HCT116 (cell line): ENCODE measurements around the gene CTDNEP1. TPM values are rescaled to one million over a fixed set of nuclear protein-coding genes. Genes with fewer than 3 reads are reported as not detected.

ENCODE experiments used
- ATAC-seq: fragments of 200-7000 bp; cut with Tn5 transposase; 2 replicates; pipeline ENCODE4 v1.9.1; 2020; ENCODE audit warnings: mild to moderate bottlenecking, moderate library complexity
- BruUV-seq: library from RNA; stranded (reverse); fragments of 400-500 nt; replicated peaks from 2 replicates; lab custom pipeline; 2021; lab: Mats Ljungman, UMichigan
- CTCF ChIA-PET: fragments of 300-600 bp; sonication (Branson Sonifier 250); formaldehyde crosslinking; loops from one replicate; lab custom pipeline; 2021; ENCODE audit warnings: antibody characterized with exemption; lab: Charles Lee
- POLR2A ChIA-PET: fragments of 300-600, 350-600 bp; sonication (Branson Sonifier 250); formaldehyde crosslinking; loops from one replicate; lab custom pipeline; 2021; ENCODE audit warnings: antibody characterized with exemption; lab: Charles Lee
- RAD21 ChIA-PET, 2 experiments: fragments of 300-600 bp; sonication (Branson Sonifier 250); formaldehyde crosslinking; loops; one replicate each; lab custom pipeline; 2023; ENCODE audit warnings: low total read pairs in 2 of 2; ENCODE audit not compliant: uncharacterized antibody in 2 of 2, unreplicated experiment in 2 of 2, low non-redundant PET in 1 of 2; lab: Charles Lee
- DNase-seq: peaks from one replicate; pipeline ENCODE4 v3.0.0-alpha.2; 2010; ENCODE audit warnings: low read depth, low spot score
- H2AFZ ChIP-seq: fragments of 200-600 bp; shearing (Covaris generic), sonication (generic); 2 replicates; pipeline ENCODE4 v1.6.1; 2017; ENCODE audit warnings: low read depth, mixed run types, mixed read lengths, antibody characterized with exemption, low read length; ENCODE audit not compliant: poor library complexity, severe bottlenecking
- H3K27ac ChIP-seq: 2 replicates; pipeline ENCODE4 v1.5.1; 2012; ENCODE audit warnings: low read depth, low read length
- H3K27me3 ChIP-seq: fragments of 200-600 bp; sonication (generic); 2 replicates; pipeline ENCODE4 v1.6.1; 2016; ENCODE audit warnings: mixed run types, low read length, mixed read lengths; ENCODE audit not compliant: insufficient read depth
- H3K36me3 ChIP-seq, 2 experiments: fragments of 200-500 bp in 1 of 2; fragments of 200-600 bp in 1 of 2; sonication (Bioruptor generic) in 1 of 2; sonication (generic) in 1 of 2; 2 replicates each; pipeline versions ENCODE4 v1.5.1 to v1.6.1; 2014 to 2016; ENCODE audit warnings: low read length in 2 of 2, inconsistent platforms in 1 of 2, mixed read lengths in 1 of 2, mixed run types in 1 of 2; ENCODE audit not compliant: insufficient read depth in 2 of 2, control insufficient read depth in 1 of 2
- H3K4me1 ChIP-seq, 2 experiments: fragments of 200-600 bp in 1 of 2; sonication (generic) in 1 of 2; 2 replicates each; pipeline versions ENCODE4 v1.5.1 to v1.6.1; 2012 to 2017; ENCODE audit warnings: low read length in 2 of 2, inconsistent platforms in 1 of 2, mild to moderate bottlenecking in 1 of 2, mixed read lengths in 1 of 2, mixed run types in 1 of 2, moderate library complexity in 1 of 2; ENCODE audit not compliant: insufficient read depth in 2 of 2, control insufficient read depth in 1 of 2
- H3K4me2 ChIP-seq: fragments of 200-600 bp; sonication (generic); 2 replicates; pipeline ENCODE4 v1.6.1; 2017; ENCODE audit warnings: mixed run types, low read length, mixed read lengths
- H3K4me3 ChIP-seq, 2 experiments: fragments of 200-600 bp in 1 of 2; sonication (generic) in 1 of 2; replicated peaks in 1 of 2; 2 replicates each; pipeline ENCODE4 v1.5.1; 2011 to 2016; ENCODE audit warnings: low read length in 2 of 2, control low read depth in 1 of 2, low read depth in 1 of 2, mild to moderate bottlenecking in 1 of 2, mixed read lengths in 1 of 2, mixed run types in 1 of 2
- H3K79me2 ChIP-seq: fragments of 200-600 bp; sonication (generic); 2 replicates; pipeline ENCODE4 v1.6.1; 2017; ENCODE audit warnings: mild to moderate bottlenecking, mixed run types, low read length, moderate library complexity, mixed read lengths; ENCODE audit not compliant: insufficient read depth
- H3K9ac ChIP-seq: fragments of 200-600 bp; sonication (generic); 2 replicates; pipeline ENCODE4 v1.6.1; 2016; ENCODE audit warnings: low read length, mixed read lengths
- H3K9me2 ChIP-seq: fragments of 200-600 bp; sonication (generic), shearing (Covaris generic); 2 replicates; pipeline ENCODE4 v1.6.1; 2017; ENCODE audit warnings: mixed run types, mild to moderate bottlenecking, moderate library complexity; ENCODE audit not compliant: insufficient read depth
- H3K9me3 ChIP-seq, 2 experiments: fragments of 200-500 bp in 1 of 2; fragments of 200-600 bp in 1 of 2; sonication (Bioruptor generic) in 1 of 2; sonication (generic) in 1 of 2; 2 replicates each; pipeline ENCODE4 v1.6.1; 2014 to 2017; ENCODE audit warnings: low read length in 2 of 2, mixed read lengths in 2 of 2, inconsistent platforms in 1 of 2, low read depth in 1 of 2, mild to moderate bottlenecking in 1 of 2, mixed run types in 1 of 2, moderate library complexity in 1 of 2; ENCODE audit not compliant: control insufficient read depth in 1 of 2, insufficient read depth in 1 of 2
- H4K20me1 ChIP-seq: fragments of 200-600 bp; sonication (generic), shearing (Covaris generic); 2 replicates; pipeline ENCODE4 v1.6.1; 2017; ENCODE audit warnings: mixed run types, mild to moderate bottlenecking, moderate library complexity; ENCODE audit not compliant: insufficient read depth
- CBX3 ChIP-seq: IDR thresholded peaks from 2 replicates; pipeline ENCODE4 v1.6.1; 2012; ENCODE audit warnings: low read depth
- POLR2AphosphoS5 ChIP-seq: IDR thresholded peaks from 2 replicates; pipeline ENCODE4 v1.6.1; 2011; ENCODE audit warnings: mild to moderate bottlenecking, low read depth, low read length, moderate library complexity
- TCF7L2 ChIP-seq: IDR thresholded peaks from 2 replicates; pipeline ENCODE4 v1.7.0; 2011; ENCODE audit warnings: borderline replicate concordance, inconsistent platforms; ENCODE audit not compliant: insufficient read depth, insufficient read length; ENCODE audit errors: extremely low read depth
- intact Hi-C: fragments of 100-400 bp; cut with micrococcal nuclease; formaldehyde crosslinking; loops from 2 replicates; pipeline ENCODE4 v1.10.0; 2022
- total RNA-seq: library from RNA; stranded (reverse); gene quantifications from one replicate; pipeline ENCODE4 v1.2.1, GENCODE V29; 2021; ENCODE audit not compliant: unreplicated experiment
- TF ChIP-seq, protein P1 (sequence below), 3 experiments: fragments of 200-600 bp in 1 of 3; sonication (generic) in 1 of 3; IDR thresholded peaks in 2 of 3; conservative IDR thresholded peaks in 1 of 3; 2 replicates each; pipeline ENCODE4 v1.5.1; 2012 to 2017; ENCODE audit warnings: low read depth in 2 of 3, low read length in 2 of 3, antibody characterized with exemption in 1 of 3, borderline replicate concordance in 1 of 3, control low read depth in 1 of 3, mild to moderate bottlenecking in 1 of 3, mixed read lengths in 1 of 3, mixed run types in 1 of 3, moderate library complexity in 1 of 3; ENCODE audit not compliant: insufficient read depth in 1 of 3
- TF ChIP-seq, protein P2 (sequence below): IDR thresholded peaks from 2 replicates; pipeline ENCODE4 v1.6.1; 2012
- TF ChIP-seq, protein P3 (sequence below): IDR thresholded peaks from 2 replicates; pipeline ENCODE4 v1.6.1; 2012

CTDNEP1 gene
- total RNA-seq, 1 experiment from 2014 or later, result 143 TPM

DNA sequence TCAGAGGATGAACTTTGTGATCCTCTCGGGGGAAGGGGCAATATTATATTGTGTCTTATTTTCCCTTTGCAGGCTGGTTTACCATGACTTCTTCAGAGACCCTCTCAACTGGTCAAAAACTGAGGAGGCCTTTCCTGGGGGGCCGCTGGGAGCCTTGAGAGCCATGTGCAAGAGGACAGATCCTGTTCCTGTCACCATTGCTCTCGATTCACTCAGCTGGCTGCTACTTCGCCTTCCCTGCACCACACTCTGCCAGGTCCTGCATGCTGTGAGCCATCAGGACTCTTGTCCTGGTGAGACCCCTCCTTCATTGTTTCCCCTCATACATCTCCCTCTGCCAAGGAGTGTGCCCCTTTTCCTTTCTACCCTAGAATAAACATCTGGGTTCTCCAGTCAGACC is 3.0 kb upstream of the CTDNEP1 start:
- Histone ChIP-seq H3K9me2 (no peaks in the 10 kb centered on the region), H3K9me3 (no peaks in the 10 kb centered on the region), H3K9ac (no peak overlapping the region), H3K4me2 (no peak overlapping the region), H3K27ac (no peak overlapping the region), H3K27me3 (no peaks in the 10 kb centered on the region)
- RAD21 ChIA-PET, result no interaction called here
- no peak for ATAC-seq
- TF ChIP-seq, protein P1, sequence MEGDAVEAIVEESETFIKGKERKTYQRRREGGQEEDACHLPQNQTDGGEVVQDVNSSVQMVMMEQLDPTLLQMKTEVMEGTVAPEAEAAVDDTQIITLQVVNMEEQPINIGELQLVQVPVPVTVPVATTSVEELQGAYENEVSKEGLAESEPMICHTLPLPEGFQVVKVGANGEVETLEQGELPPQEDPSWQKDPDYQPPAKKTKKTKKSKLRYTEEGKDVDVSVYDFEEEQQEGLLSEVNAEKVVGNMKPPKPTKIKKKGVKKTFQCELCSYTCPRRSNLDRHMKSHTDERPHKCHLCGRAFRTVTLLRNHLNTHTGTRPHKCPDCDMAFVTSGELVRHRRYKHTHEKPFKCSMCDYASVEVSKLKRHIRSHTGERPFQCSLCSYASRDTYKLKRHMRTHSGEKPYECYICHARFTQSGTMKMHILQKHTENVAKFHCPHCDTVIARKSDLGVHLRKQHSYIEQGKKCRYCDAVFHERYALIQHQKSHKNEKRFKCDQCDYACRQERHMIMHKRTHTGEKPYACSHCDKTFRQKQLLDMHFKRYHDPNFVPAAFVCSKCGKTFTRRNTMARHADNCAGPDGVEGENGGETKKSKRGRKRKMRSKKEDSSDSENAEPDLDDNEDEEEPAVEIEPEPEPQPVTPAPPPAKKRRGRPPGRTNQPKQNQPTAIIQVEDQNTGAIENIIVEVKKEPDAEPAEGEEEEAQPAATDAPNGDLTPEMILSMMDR (IDR thresholded peaks at IDR 0.05 in 2 of 3, conservative IDR thresholded peaks at IDR 0.05 in 1 of 3; ENCODE audit: borderline replicate concordance in 1 of 3, insufficient read depth in 1 of 3, low read depth in 2 of 3, low read length in 2 of 3), result no peak
- TF ChIP-seq, protein P2, sequence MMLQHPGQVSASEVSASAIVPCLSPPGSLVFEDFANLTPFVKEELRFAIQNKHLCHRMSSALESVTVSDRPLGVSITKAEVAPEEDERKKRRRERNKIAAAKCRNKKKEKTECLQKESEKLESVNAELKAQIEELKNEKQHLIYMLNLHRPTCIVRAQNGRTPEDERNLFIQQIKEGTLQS, result no peak
- no peak for TF ChIP-seq CBX3
- TF ChIP-seq, protein P3, sequence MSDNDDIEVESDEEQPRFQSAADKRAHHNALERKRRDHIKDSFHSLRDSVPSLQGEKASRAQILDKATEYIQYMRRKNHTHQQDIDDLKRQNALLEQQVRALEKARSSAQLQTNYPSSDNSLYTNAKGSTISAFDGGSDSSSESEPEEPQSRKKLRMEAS, result no peak
- peak; percentile 34; the same call in 1 of the 2 replicates for TF ChIP-seq POLR2AphosphoS5
- no peak for TF ChIP-seq TCF7L2
- TF ChIP-seq, all 23 proteins: peak for 1
- Histone ChIP-seq H2AFZ (no peak overlapping the region), H3K4me3 (no peak overlapping the region), H4K20me1 (no peaks in the 10 kb centered on the region; the same call in 1 of the 2 replicates), H3K4me1 (peaks cover 19 to 28% of the 10 kb centered on the region in 2 experiments), H3K79me2 (peaks cover 74% of the 10 kb centered on the region), H3K36me3 (peaks cover 13 to 23% of the 10 kb centered on the region in 2 experiments)
- intact Hi-C loops, result loop anchor here (5.0 kb wide), 1 partner anchor 53 kb away; the partner anchor contains the start of gene EIF5A
- POLR2A ChIA-PET, result interaction anchor here (0.7 to 1.4 kb wide), 4 partner anchors 9 to 48 kb away, joined by 3 to 5 read pairs (median 4); partner anchors contain the start of gene GABARAP
- no peak for DNase-seq
- CTCF ChIA-PET, result no interaction called here
- BruUV-seq, result no TSS peak
